ENCODE results near the gene TMC3. TPM values are rescaled to one million over a fixed set of nuclear protein-coding genes. Genes with fewer than 3 reads are reported as not detected.

TMC3 gene
- total and polyA plus RNA-seq, 9 of the 15 experiments (the other 6 are each of a cell fraction or from before 2014, with no cell fraction given), result 0.01 to 0.14 TPM; not detected in 7

DNA sequence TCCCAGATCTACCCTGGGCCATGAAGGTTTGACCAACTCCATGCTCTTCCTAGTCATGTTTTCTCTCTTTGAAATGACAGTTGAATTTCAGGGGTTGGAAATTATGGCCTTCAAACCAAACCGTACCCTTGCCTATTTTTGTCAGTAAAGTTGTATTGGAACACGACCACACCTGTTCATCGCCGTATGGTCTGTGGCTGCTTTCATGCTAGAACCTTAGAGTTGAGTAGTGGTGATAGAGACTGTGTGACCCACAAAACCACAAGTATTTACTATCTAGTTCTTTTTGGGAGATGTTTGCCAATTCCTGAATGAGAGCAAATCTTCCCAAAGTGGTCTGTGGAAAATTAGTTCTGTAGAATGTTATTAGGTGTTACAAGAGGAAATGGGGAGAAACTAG lies 26.1 kb downstream of the TMC3 start:
- POLR2A ChIA-PET, result no interaction called here
- DNase-seq (ENCODE audit: extremely low read depth in 1 of 4, low spot score in 3 of 4) (no peak), FAIRE-seq (no peak), ATAC-seq (no peak)
- Histone ChIP-seq H3K79me2 (ENCODE audit: control insufficient read depth, insufficient read depth, low read length) (no peaks in the 10 kb centered on the region), H3K9me1 (ENCODE audit: control insufficient read depth, insufficient read depth, low read length) (no peaks in the 10 kb centered on the region), H3K9me3 (replicated peaks; ENCODE audit: control insufficient read depth, insufficient read depth, low read depth, low read length) (no peaks in the 10 kb centered on the region), H2AFZ (ENCODE audit: low read depth, low read length) (no peak overlapping the region), H3K27me3 (ENCODE audit: control insufficient read depth in 2 of 2, insufficient read depth in 2 of 2, low read length in 2 of 2) (peaks cover 2 to 29% of the 10 kb centered on the region in 2 experiments; a peak in 4 of 5 replicates), H3K4me3 (no peak overlapping the region), H3K4me1 (replicated peaks in 1 of 2; ENCODE audit: control insufficient read depth in 2 of 2, insufficient read depth in 2 of 2, low read length in 2 of 2) (no peaks in the 10 kb centered on the region), H3K27ac (ENCODE audit: extremely low read depth, low read depth, low read length) (no peak overlapping the region), H3K9ac (ENCODE audit: insufficient read depth in 1 of 2, low read depth in 2 of 2, low read length in 2 of 2) (no peak overlapping the region), H3K4me2 (ENCODE audit: insufficient read depth, low read length) (no peak overlapping the region), H3K36me3 (ENCODE audit: control insufficient read depth, insufficient read depth, low read length) (no peaks in the 10 kb centered on the region), H4K20me1 (replicated peaks; ENCODE audit: control insufficient read depth, insufficient read depth, low read length) (no peaks in the 10 kb centered on the region; the same call in 1 of the 2 replicates)
- intact Hi-C loops (cut with micrococcal nuclease), result no loop called here
- CTCF ChIA-PET (ENCODE audit: low intra/inter-chr PET ratio), result no interaction called here
- WGBS (ENCODE audit: insufficient coverage, low coverage, missing lambda C conversion rate), result 14% methylated on average over 4 of the region's 4 CpGs
- no TSS peak for BruUV-seq (replicated peaks)
- in situ Hi-C loops (cut with MboI), result no loop called here
- no peak for TF ChIP-seq ZBTB5 (IDR thresholded peaks at IDR 0.05)
- TF ChIP-seq ZBTB8A (IDR thresholded peaks at IDR 0.05; ENCODE audit: partially characterized antibody), result no peak
- TF ChIP-seq, protein P1, sequence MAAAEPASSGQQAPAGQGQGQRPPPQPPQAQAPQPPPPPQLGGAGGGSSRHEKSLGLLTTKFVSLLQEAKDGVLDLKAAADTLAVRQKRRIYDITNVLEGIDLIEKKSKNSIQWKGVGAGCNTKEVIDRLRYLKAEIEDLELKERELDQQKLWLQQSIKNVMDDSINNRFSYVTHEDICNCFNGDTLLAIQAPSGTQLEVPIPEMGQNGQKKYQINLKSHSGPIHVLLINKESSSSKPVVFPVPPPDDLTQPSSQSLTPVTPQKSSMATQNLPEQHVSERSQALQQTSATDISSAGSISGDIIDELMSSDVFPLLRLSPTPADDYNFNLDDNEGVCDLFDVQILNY (CRISPR knock-in tag; IDR thresholded peaks at IDR 0.05), result no peak
- no peak for TF ChIP-seq ZBTB1 (CRISPR knock-in tag; IDR thresholded peaks at IDR 0.05; ENCODE audit: borderline replicate concordance, low read depth)
- TF ChIP-seq ILK (tag; IDR thresholded peaks at IDR 0.05; ENCODE audit: borderline replicate concordance, low read depth), result no peak
- TF ChIP-seq KHSRP (IDR thresholded peaks at IDR 0.05), result no peak
